Left lobe of liver (tissue), 2 donors: ENCODE results near the gene DPM1. TPM values are rescaled to one million over a fixed set of nuclear protein-coding genes. Genes with fewer than 3 reads are reported as not detected.
"Not testable (repeated sequence)": the region's sequence is repeated elsewhere in the genome, so short reads cannot be mapped to it uniquely, and the experiment has no call there.

Source experiments
- ATAC-seq: fragments of 200-7000 bp; cut with Tn5 transposase; one replicate; pipeline ENCODE4 v1.9.1; 2020; ENCODE audit warnings: mild to moderate bottlenecking, moderate library complexity
- DNase-seq: peaks from one replicate; pipeline ENCODE4 v3.0.0-alpha.2; 2020; ENCODE audit warnings: low spot score
- total RNA-seq: library from RNA; stranded (reverse); gene quantifications from one replicate; pipeline ENCODE4 v1.2.1, GENCODE V29; 2021
- donor health status: DM: no; HTN: no; CAD: no; lungs with moderate emphysema.
- donor health status: DM: no; HTN: yes; CAD: no.

The DPM1 gene
- total RNA-seq, 1 donor from 2014 or later = 13.6 TPM

GRCh38 chr20:50980071-50980681 lies 21.8 kb upstream of the DPM1 start:
- DNase-seq = no peak

GRCh38 chr20:50978533-50978932 lies 20.2 kb upstream of the DPM1 start:
- ATAC-seq, DNase-seq: not testable (repeated sequence)

More at GRCh38 chr20:50980071-50980681, 21.8 kb upstream of the DPM1 start:
- ATAC-seq = no peak

- ATAC-seq = no peak
- DNase-seq = no peak
Measured at GRCh38 chr20:50977066-50978021, 19.0 kb upstream of the DPM1 start.

- no peak for DNase-seq
- ATAC-seq = no peak
Measured at GRCh38 chr20:50975701-50976330, 17.5 kb upstream of the DPM1 start.

- DNase-seq (no peak), ATAC-seq (no peak)
Measured at GRCh38 chr20:50969912-50970311, 11.6 kb upstream of the DPM1 start.

- DNase-seq = no peak
- no peak for ATAC-seq
Measured at GRCh38 chr20:50969435-50969834, 11.1 kb upstream of the DPM1 start.

GRCh38 chr20:50968289-50968688 lies 10.0 kb upstream of the DPM1 start:
- no peak for DNase-seq
- no peak for ATAC-seq

GRCh38 chr20:50967586-50967985 lies 9.3 kb upstream of the DPM1 start:
- ATAC-seq (no peak), DNase-seq (no peak)

- DNase-seq (peak; percentile 46), ATAC-seq (no peak)
Measured at GRCh38 chr20:50959543-50960126, 1.3 kb upstream of the DPM1 start.

- DNase-seq (peak; percentile 85), ATAC-seq (peak; percentile 89)
Measured at GRCh38 chr20:50958615-50959542, 547 bp upstream of the DPM1 start, which contains the start of gene MOCS3. MOCS3 (plus strand) TSS chr20:50958818; CDS start chr20:50958843, 25 bp downstream.

GRCh38 chr20:50957276-50957675 lies 1.1 kb downstream of the DPM1 start:
- DNase-seq (no peak), ATAC-seq (peak; percentile 35)

- DNase-seq (no peak), ATAC-seq (no peak)
Measured at GRCh38 chr20:50953821-50954220, 4.5 kb downstream of the DPM1 start.

GRCh38 chr20:50953196-50953595 lies 5.1 kb downstream of the DPM1 start:
- no peak for ATAC-seq
- no peak for DNase-seq

- no peak for ATAC-seq
Measured at GRCh38 chr20:50948132-50948785, 10.1 kb downstream of the DPM1 start.

GRCh38 chr20:50943069-50943468 lies 15.3 kb downstream of the DPM1 start:
- ATAC-seq (no peak), DNase-seq (no peak)

More at GRCh38 chr20:50948132-50948785, 10.1 kb downstream of the DPM1 start:
- DNase-seq = no peak

GRCh38 chr20:50933589-50933988 lies 24.7 kb downstream of the DPM1 start:
- ATAC-seq (no peak), DNase-seq (no peak)

GRCh38 chr20:50932691-50933280 lies 25.5 kb downstream of the DPM1 start:
- ATAC-seq (no peak), DNase-seq (no peak)

GRCh38 chr20:50932016-50932485 lies 26.3 kb downstream of the DPM1 start:
- DNase-seq (no peak), ATAC-seq (no peak)
